Measurements from ENCODE around the gene SLC14A1.

- TF ChIP-seq, protein P1, sequence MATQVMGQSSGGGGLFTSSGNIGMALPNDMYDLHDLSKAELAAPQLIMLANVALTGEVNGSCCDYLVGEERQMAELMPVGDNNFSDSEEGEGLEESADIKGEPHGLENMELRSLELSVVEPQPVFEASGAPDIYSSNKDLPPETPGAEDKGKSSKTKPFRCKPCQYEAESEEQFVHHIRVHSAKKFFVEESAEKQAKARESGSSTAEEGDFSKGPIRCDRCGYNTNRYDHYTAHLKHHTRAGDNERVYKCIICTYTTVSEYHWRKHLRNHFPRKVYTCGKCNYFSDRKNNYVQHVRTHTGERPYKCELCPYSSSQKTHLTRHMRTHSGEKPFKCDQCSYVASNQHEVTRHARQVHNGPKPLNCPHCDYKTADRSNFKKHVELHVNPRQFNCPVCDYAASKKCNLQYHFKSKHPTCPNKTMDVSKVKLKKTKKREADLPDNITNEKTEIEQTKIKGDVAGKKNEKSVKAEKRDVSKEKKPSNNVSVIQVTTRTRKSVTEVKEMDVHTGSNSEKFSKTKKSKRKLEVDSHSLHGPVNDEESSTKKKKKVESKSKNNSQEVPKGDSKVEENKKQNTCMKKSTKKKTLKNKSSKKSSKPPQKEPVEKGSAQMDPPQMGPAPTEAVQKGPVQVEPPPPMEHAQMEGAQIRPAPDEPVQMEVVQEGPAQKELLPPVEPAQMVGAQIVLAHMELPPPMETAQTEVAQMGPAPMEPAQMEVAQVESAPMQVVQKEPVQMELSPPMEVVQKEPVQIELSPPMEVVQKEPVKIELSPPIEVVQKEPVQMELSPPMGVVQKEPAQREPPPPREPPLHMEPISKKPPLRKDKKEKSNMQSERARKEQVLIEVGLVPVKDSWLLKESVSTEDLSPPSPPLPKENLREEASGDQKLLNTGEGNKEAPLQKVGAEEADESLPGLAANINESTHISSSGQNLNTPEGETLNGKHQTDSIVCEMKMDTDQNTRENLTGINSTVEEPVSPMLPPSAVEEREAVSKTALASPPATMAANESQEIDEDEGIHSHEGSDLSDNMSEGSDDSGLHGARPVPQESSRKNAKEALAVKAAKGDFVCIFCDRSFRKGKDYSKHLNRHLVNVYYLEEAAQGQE (IDR thresholded peaks at IDR 0.05; ENCODE audit: insufficient read depth in 1 of 2, low read depth in 2 of 2, low read length in 2 of 2): no peak
- TF ChIP-seq POLR2AphosphoS5 (IDR thresholded peaks at IDR 0.05; ENCODE audit: low read depth, low read length): no peak
- TF ChIP-seq TAF1 (IDR thresholded peaks at IDR 0.05; ENCODE audit: borderline replicate concordance, insufficient read depth, low read length): no peak
- TF ChIP-seq SIN3A (IDR thresholded peaks at IDR 0.05; ENCODE audit: borderline replicate concordance, insufficient read depth, low read length): no peak
Measured at GRCh38 chr18:45731716-45732115, 7.7 kb downstream of the SLC14A1 start.
